ENCODE measurements around the gene GSX1. TPM values are rescaled to one million over a fixed set of nuclear protein-coding genes. Genes with fewer than 3 reads are reported as not detected.

Gene GSX1
- total and polyA plus RNA-seq, 2 of the 4 experiments (the other 2 are of a cell fraction) = not detected

- TF ChIP-seq CEBPB (IDR thresholded peaks at IDR 0.05; ENCODE audit: low read depth, low read length) = no peak
- TF ChIP-seq MAFK (IDR thresholded peaks at IDR 0.05; ENCODE audit: low read depth, low read length) = peak; percentile 30; the same call in 1 of the 2 replicates
- TF ChIP-seq, protein P1, sequence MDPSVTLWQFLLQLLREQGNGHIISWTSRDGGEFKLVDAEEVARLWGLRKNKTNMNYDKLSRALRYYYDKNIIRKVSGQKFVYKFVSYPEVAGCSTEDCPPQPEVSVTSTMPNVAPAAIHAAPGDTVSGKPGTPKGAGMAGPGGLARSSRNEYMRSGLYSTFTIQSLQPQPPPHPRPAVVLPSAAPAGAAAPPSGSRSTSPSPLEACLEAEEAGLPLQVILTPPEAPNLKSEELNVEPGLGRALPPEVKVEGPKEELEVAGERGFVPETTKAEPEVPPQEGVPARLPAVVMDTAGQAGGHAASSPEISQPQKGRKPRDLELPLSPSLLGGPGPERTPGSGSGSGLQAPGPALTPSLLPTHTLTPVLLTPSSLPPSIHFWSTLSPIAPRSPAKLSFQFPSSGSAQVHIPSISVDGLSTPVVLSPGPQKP (IDR thresholded peaks at IDR 0.05; ENCODE audit: borderline replicate concordance, low read depth, low read length) = no peak
- TF ChIP-seq, protein P2, sequence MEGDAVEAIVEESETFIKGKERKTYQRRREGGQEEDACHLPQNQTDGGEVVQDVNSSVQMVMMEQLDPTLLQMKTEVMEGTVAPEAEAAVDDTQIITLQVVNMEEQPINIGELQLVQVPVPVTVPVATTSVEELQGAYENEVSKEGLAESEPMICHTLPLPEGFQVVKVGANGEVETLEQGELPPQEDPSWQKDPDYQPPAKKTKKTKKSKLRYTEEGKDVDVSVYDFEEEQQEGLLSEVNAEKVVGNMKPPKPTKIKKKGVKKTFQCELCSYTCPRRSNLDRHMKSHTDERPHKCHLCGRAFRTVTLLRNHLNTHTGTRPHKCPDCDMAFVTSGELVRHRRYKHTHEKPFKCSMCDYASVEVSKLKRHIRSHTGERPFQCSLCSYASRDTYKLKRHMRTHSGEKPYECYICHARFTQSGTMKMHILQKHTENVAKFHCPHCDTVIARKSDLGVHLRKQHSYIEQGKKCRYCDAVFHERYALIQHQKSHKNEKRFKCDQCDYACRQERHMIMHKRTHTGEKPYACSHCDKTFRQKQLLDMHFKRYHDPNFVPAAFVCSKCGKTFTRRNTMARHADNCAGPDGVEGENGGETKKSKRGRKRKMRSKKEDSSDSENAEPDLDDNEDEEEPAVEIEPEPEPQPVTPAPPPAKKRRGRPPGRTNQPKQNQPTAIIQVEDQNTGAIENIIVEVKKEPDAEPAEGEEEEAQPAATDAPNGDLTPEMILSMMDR (conservative IDR thresholded peaks at IDR 0.05; ENCODE audit: low read depth, low read length) = no peak
- TF ChIP-seq CHD1 (IDR thresholded peaks at IDR 0.05; ENCODE audit: low read depth, low read length) = no peak
- no peak for TF ChIP-seq SMC3 (IDR thresholded peaks at IDR 0.05; ENCODE audit: low read depth, low read length)
- no peak for TF ChIP-seq MAZ (IDR thresholded peaks at IDR 0.05; ENCODE audit: borderline replicate concordance, low read depth, low read length)
- TF ChIP-seq FOS (IDR thresholded peaks at IDR 0.05; ENCODE audit: low read depth, low read length) = no peak
- Histone ChIP-seq H2BK5ac (ENCODE audit: low read depth, low read length, poor library complexity, severe bottlenecking) (no peak overlapping the region), H3K79me1 (ENCODE audit: low read depth in 1 of 2, low read length in 2 of 2) (no peaks in the 10 kb centered on the region), H3K36me3 (ENCODE audit: control insufficient read depth, insufficient read depth, low read length) (no peaks in the 10 kb centered on the region), H3K4me2 (ENCODE audit: low read depth, low read length) (no peak overlapping the region), H2AK9ac (replicated peaks; ENCODE audit: low read depth, low read length, poor library complexity) (no peak overlapping the region), H3K23ac (ENCODE audit: low read depth, low read length) (no peak overlapping the region), H3K27me3 (ENCODE audit: control insufficient read depth, insufficient read depth, low read length) (peaks cover 22% of the 10 kb centered on the region), H3K9me1 (ENCODE audit: insufficient read depth, low read length) (no peaks in the 10 kb centered on the region; the same call in 1 of the 2 replicates), H3K4ac (ENCODE audit: low read depth, low read length) (no peak overlapping the region), H3K9ac (ENCODE audit: low read depth, low read length) (no peak overlapping the region), H3K14ac (replicated peaks; ENCODE audit: low read depth, low read length) (no peak overlapping the region), H2BK15ac (ENCODE audit: low read depth, low read length) (no peak overlapping the region), H3K56ac (ENCODE audit: extremely low read depth, insufficient read depth, low read length) (no peak overlapping the region), H2AK5ac (ENCODE audit: low read depth, low read length) (no peak overlapping the region), H3K18ac (ENCODE audit: low read depth, low read length) (no peak overlapping the region), H3K9me3 (ENCODE audit: control insufficient read depth, insufficient read depth, low read length) (no peaks in the 10 kb centered on the region), H4K20me1 (ENCODE audit: insufficient read depth, low read length) (no peaks in the 10 kb centered on the region), H2BK20ac (ENCODE audit: low read depth, low read length) (no peak overlapping the region), H4K8ac (ENCODE audit: low read depth in 2 of 2, low read length in 2 of 2) (no peak overlapping the region), H3K4me3 (ENCODE audit: insufficient read depth, low read depth, low read length) (no peak overlapping the region), H3K27ac (ENCODE audit: insufficient read depth, low read length) (no peak overlapping the region), H4K91ac (ENCODE audit: insufficient read depth, low read depth, low read length) (no peak overlapping the region), H2AFZ (replicated peaks; ENCODE audit: low read length, poor library complexity) (no peak overlapping the region), H4K5ac (ENCODE audit: low read depth, low read length) (no peak overlapping the region), H2BK120ac (ENCODE audit: low read depth, low read length) (no peak overlapping the region), H3K4me1 (ENCODE audit: control insufficient read depth, insufficient read depth, low read length) (no peaks in the 10 kb centered on the region)
- BruUV-seq (replicated peaks) = no TSS peak
- DNase-seq (no peak), ATAC-seq (ENCODE audit: low read depth) (no peak)
- ChIA-PET CTCF (interaction anchor here (1.2 kb wide), 1 partner anchor 13 kb away, joined by 4 read pairs; no protein-coding TSS in a partner anchor), POLR2A (ENCODE audit: unreplicated experiment) (no interaction called here)
- dilution Hi-C loops (cut with HindIII; ENCODE audit: low sequenced_read_pairs, unreplicated experiment) = no loop called here
- intact Hi-C loops (cut with micrococcal nuclease) = no loop called here
- 85% methylated on average over 4 of the region's 7 CpGs; no CpG with 5 or more reads in 1 of the 2 experiments for WGBS, 2 experiments (ENCODE audit: extremely low coverage in 2 of 2, insufficient read length in 1 of 2)
- in situ Hi-C loops (cut with MboI; ENCODE audit: low sequenced_read_pairs) = no loop called here
Measured at GRCh38 chr13:27810009-27810408, 17.7 kb downstream of the GSX1 start.

Measured in IMR-90 (cell line).